Pancreas (tissue), 10 donors: Measurements from ENCODE around the gene LRR1. TPM values are rescaled to one million over a fixed set of nuclear protein-coding genes. Genes with fewer than 3 reads are reported as not detected.

ENCODE experiments used
- ATAC-seq, 4 donors: fragments of 200-7000 bp; cut with Tn5 transposase; one replicate each; pipeline versions ENCODE4 v1.8.0 to v1.9.1; 2020; ENCODE audit warnings: mild to moderate bottlenecking in 4 of 4, moderate library complexity in 4 of 4
- DNase-seq, 6 donors: peaks; one replicate each; pipeline ENCODE4 v3.0.0-alpha.2; 2020
- FAIRE-seq: peaks from 2 replicates; lab custom pipeline; 2012; peaks lifted over from hg19 to GRCh38; lab: Jason Lieb, UNC
- H3K27ac ChIP-seq, 4 donors: fragments of 200-600 bp; sonication (generic); 1 replicate in 3 of 4; 2 replicates in 1 of 4; pipeline versions ENCODE4 v1.5.0 to v1.8.0; 2020
- H3K27me3 ChIP-seq, 4 donors: fragments of 200-600 bp; one replicate each; pipeline ENCODE4 v1.8.0; 2021
- H3K36me3 ChIP-seq, 3 donors: fragments of 200-600 bp; sonication (generic) in 1 of 3; one replicate each; pipeline versions ENCODE4 v1.5.0 to v1.8.0; 2020 to 2021
- H3K4me1 ChIP-seq, 3 donors: fragments of 200-600 bp; one replicate each; pipeline ENCODE4 v1.8.0; 2021
- H3K4me3 ChIP-seq, 4 donors: fragments of 200-600 bp; sonication (generic) in 2 of 4; one replicate each; pipeline versions ENCODE4 v1.5.0 to v1.8.0; 2020 to 2021
- H3K9me3 ChIP-seq, 4 donors: fragments of 200-600 bp; one replicate each; pipeline ENCODE4 v1.8.0; 2021
- CTCF ChIP-seq, 4 donors: fragments of 200-600 bp; sonication (generic) in 3 of 4; IDR thresholded peaks; one replicate each; pipeline versions ENCODE4 v1.5.0 to v1.8.0; 2021; ENCODE audit warnings: antibody characterized with exemption in 4 of 4
- WGBS, 2 donors: extraction: QIAGEN DNeasy Blood & Tissue Kit; methylation state at CpG; one replicate each; pipeline ENCODE4 v1.1.7; 2013; 5-methylcytosine and 5-hydroxymethylcytosine counted together
- intact Hi-C, 3 donors: fragments of 100-400 bp; cut with DNase I; formaldehyde crosslinking; loops; one replicate each; pipeline versions ENCODE4 v1.11.1 to v1.14.2; 2022
- polyA plus RNA-seq, 2 donors: library from polyadenylated mRNA; stranded (reverse); fragments of 200-250 nt; gene quantifications; one replicate each; pipeline ENCODE4 v1.2.3, GENCODE V29; 2013
- total RNA-seq, 6 donors: library from RNA; stranded (reverse); fragmentation: NEBNext Ultra II Directional in 4 of 6; extraction: Animal tissue kit (Norgen Biotek cat#: 25700) in 4 of 6; gene quantifications; one replicate each; pipeline versions ENCODE4 v1.2.1 to v1.2.4, GENCODE V29; 2021 to 2023
- donor health status: healthy with polysubstance abuse.
- donor health status: DM: no; HTN: no; CAD: no; lungs with moderate emphysema.
- donor health status: DM: no; HTN: no; CAD: no.
- donor health status: control.
- donor health status: control.
- donor health status: Bipolar disorder and iron deficiency.
- donor health status: DM: yes; HTN: yes; CAD: no.
- donor health status: DM: no; HTN: no; CAD: no.
- donor health status: DM: no; HTN: no; CAD: no.
- donor health status: DM: yes; HTN: yes; CAD: no.

The LRR1 gene
- total and polyA plus RNA-seq, 8 donors: 2.5 to 7.2 (median 3.8) TPM

DNA sequence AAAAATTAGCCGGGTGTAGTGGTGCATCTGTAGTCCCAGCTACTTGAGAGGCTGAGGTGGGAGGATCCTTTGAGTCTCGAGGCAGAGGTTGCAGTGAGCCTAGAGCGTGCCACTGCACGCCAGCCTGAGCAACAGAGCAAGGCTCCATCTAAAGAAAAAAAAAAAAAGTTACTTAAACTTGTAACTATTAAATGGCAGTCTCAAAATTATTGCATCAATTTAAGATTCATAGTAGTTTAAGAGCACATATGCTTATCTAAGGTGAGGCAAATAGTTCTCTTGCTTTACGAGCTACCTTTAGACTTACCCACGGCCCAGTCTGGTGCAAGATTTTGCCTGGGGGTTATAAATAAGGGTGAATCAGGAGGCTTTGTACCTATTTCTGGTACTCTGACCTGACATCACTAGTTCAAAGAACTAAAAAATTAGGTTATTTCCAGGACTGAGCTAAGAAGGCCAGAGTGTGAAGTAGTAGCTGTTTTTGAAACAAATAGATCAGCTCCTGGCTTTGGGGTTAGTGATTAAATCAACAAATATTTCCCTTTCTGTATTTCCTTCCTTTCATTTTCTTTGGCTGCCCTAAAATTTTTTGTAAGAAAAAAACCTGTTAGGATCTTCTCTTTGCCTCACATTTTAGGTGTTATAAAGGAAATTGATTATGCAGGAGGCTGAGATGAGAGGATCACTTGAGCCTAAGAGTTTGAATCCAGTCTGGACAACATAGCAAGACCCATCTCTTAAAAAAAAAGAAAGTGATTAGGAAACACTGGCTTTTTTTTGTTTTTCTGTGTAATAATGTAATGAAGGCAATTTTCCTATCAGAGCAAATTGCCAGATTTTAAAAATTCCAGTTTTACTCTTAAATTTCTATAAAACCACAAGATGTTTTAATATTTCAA, 25.4 kb downstream of the LRR1 start:
- ATAC-seq: no peak
- intact Hi-C loops: no loop called here
- 41 to 42% methylated on average over 6 of the region's 6 CpGs for WGBS, 2 donors
- Histone ChIP-seq H3K36me3 (no peaks in the 10 kb centered on the region), H3K4me3 (peak overlapping the region in 2 of 4 donors; percentile 60 to 82), H3K27me3 (no peaks in the 10 kb centered on the region), H3K9me3 (no peaks in the 10 kb centered on the region), H3K27ac (peak overlapping the region in 1 of 4 donors; percentile 1), H3K4me1 (peaks cover 4 to 23% (median 18%) of the 10 kb centered on the region in 3 donors)
- DNase-seq: no peak
- TF ChIP-seq CTCF (IDR thresholded peaks at IDR 0.05): no peak
- FAIRE-seq: no peak

GRCh38 chr14:49633640-49634546, 35.2 kb downstream of the LRR1 start:
- DNase-seq (peak; percentile 93 to 97 (median 96)), ATAC-seq (peak; percentile 86 to 96 (median 88)), FAIRE-seq (no peak)
- Histone ChIP-seq H3K27ac (peak overlapping the region; percentile 94 to 99 (median 98)), H3K27me3 (no peaks in the 10 kb centered on the region), H3K4me3 (peak overlapping the region; percentile 76 to 98 (median 92)), H3K9me3 (no peaks in the 10 kb centered on the region), H3K4me1 (peaks cover 9 to 25% (median 17%) of the 10 kb centered on the region in 3 donors), H3K36me3 (peaks cover 0 to 3% (median 0%) of the 10 kb centered on the region in 3 donors)
- TF ChIP-seq CTCF (IDR thresholded peaks at IDR 0.05): peak; percentile 66 to 74 (median 72)
- intact Hi-C loops: loop anchor here in 1 of 3 donors (5.0 kb wide), 1 partner anchor 133 kb away; the partner anchor contains the start of gene KLHDC2
- 0% methylated on average over 85 to 101 of the region's 101 CpGs for WGBS, 2 donors

DNA sequence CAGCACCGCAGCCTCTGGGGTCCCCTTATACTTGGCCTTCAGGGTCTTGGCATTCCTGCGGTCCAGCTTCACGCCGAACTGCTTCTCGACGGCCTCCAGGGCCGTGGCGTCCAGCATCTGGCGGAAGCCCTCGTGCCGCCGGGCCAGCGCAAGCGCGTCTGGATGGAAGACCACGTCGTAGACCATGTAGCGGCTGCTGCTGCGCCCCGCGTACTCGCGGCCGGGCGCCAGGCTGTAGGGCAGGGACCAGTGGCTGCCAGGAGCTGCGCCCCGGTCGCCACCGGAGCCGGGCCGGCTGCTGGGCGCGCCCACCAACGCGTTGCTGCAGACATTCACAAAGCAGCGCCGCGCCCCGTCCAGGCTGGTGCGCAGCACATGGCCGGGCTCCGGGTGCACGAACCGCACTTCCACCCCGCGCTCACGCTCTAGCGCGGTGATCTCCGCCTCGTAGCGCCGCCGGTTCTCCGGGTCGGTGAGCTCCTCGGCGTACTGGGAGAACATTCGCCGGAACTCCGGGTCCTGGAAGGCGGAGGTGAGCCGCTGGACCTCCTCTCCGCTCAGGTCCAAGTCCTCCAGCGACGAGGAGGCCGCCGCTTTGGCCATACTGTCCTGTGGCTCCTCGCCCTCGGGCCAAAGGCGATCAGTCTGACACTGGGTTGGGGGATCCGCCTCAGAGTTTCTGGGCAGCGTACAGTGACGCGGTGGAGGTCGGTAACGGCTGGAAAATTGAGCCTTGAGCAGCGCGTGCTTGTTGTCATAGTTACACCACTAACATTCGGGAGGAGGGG, 36.0 kb downstream of the LRR1 start, which contains the start of gene DNAAF2:
DNAAF2 (minus strand) TSS at position 698 of the 788 bp plus-strand sequence; CDS start at position 603, 95 bp downstream.
- no peak for TF ChIP-seq CTCF (IDR thresholded peaks at IDR 0.05)
- ATAC-seq (peak; percentile 59 to 73 (median 68)), DNase-seq (peak; percentile 76 to 87 (median 78)), FAIRE-seq (no peak)
- H3K27me3 ChIP-seq: no peaks in the 10 kb centered on the region
- peaks cover 0 to 5% (median 0%) of the 10 kb centered on the region in 3 donors for H3K36me3 ChIP-seq
- no peaks in the 10 kb centered on the region for H3K9me3 ChIP-seq
- H3K4me3 ChIP-seq: peak within 1 kb of the TSS; percentile 76 to 98 (median 92)
- H3K27ac ChIP-seq: peak within 1 kb of the TSS; percentile 94 to 99 (median 98)
- intact Hi-C loops: loop anchor here in 1 of 3 donors (5.0 kb wide), 1 partner anchor 133 kb away; the partner anchor contains the start of gene KLHDC2
- 0 to 1% methylated on average over 72 to 80 of the region's 80 CpGs for WGBS, 2 donors
- peaks cover 9 to 25% (median 18%) of the 10 kb centered on the region in 3 donors for H3K4me1 ChIP-seq

- WGBS, 2 donors: 44 to 86% methylated on average over 1 of the region's 1 CpG
- Histone ChIP-seq H3K27ac (no peak overlapping the region), H3K27me3 (no peaks in the 10 kb centered on the region), H3K4me1 (peaks cover 27 to 39% (median 32%) of the 10 kb centered on the region in 3 donors), H3K9me3 (no peaks in the 10 kb centered on the region), H3K36me3 (peaks cover 0 to 5% (median 0%) of the 10 kb centered on the region in 3 donors), H3K4me3 (no peak overlapping the region)
- DNase-seq (no peak), FAIRE-seq (no peak), ATAC-seq (no peak)
- TF ChIP-seq CTCF (IDR thresholded peaks at IDR 0.05): no peak
- intact Hi-C loops: no loop called here
Observed at GRCh38 chr14:49636866-49637265, 38.1 kb downstream of the LRR1 start.
